Skeletal muscle cell (primary cell): ENCODE measurements around the gene PDGFRA.
A peak's percentile ranks its signal among the peaks of the same experiment; 100 is the strongest.
"Not testable (repeated sequence)": the region's sequence is repeated elsewhere in the genome, so short reads cannot be mapped to it uniquely, and the experiment has no call there.

ENCODE experiments used
- DNase-seq: peaks from one replicate; pipeline ENCODE4 v3.0.0-alpha.2; 2010; ENCODE audit warnings: low read depth
- H3K4me3 ChIP-seq: 2 replicates; pipeline ENCODE4 v1.5.1; 2011; ENCODE audit warnings: low read depth, mild to moderate bottlenecking, control low read depth, low read length, moderate library complexity

Gene PDGFRA

DNA sequence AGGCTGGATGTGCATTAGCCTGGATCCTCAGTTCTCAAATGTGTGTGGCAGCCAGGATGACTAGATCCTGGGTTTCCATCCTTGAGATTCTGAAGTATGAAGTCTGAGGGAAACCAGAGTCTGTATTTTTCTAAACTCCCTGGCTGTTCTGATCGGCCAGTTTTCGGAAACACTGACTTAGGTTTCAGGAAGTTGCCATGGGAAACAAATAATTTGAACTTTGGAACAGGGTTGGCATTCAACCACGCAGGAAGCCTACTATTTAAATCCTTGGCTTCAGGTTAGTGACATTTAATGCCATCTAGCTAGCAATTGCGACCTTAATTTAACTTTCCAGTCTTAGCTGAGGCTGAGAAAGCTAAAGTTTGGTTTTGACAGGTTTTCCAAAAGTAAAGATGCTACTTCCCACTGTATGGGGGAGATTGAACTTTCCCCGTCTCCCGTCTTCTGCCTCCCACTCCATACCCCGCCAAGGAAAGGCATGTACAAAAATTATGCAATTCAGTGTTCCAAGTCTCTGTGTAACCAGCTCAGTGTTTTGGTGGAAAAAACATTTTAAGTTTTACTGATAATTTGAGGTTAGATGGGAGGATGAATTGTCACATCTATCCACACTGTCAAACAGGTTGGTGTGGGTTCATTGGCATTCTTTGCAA, 67.6 kb downstream of the PDGFRA start:
- H3K4me3 ChIP-seq, result no peak overlapping the region
- no peak for DNase-seq

DNA sequence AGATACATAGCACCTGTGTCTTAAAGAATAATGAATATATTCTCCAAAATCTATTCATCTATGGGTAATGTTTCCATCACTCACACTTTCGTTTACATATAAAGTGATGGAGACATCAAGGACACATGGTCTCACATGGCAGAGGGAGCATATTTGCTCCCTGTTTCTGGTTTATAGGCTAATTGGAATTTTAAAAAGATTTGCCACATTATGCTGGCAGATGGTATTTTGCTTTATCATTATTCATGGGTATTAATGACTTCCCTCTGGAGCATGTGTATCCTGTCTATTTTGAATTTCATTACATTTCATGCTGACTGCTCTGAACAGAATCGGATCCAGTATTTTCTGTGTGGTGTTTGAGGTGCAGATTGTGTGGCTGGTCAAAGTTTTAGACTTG, 79.0 kb downstream of the PDGFRA start:
- no peak overlapping the region for H3K4me3 ChIP-seq
- no peak for DNase-seq

DNA sequence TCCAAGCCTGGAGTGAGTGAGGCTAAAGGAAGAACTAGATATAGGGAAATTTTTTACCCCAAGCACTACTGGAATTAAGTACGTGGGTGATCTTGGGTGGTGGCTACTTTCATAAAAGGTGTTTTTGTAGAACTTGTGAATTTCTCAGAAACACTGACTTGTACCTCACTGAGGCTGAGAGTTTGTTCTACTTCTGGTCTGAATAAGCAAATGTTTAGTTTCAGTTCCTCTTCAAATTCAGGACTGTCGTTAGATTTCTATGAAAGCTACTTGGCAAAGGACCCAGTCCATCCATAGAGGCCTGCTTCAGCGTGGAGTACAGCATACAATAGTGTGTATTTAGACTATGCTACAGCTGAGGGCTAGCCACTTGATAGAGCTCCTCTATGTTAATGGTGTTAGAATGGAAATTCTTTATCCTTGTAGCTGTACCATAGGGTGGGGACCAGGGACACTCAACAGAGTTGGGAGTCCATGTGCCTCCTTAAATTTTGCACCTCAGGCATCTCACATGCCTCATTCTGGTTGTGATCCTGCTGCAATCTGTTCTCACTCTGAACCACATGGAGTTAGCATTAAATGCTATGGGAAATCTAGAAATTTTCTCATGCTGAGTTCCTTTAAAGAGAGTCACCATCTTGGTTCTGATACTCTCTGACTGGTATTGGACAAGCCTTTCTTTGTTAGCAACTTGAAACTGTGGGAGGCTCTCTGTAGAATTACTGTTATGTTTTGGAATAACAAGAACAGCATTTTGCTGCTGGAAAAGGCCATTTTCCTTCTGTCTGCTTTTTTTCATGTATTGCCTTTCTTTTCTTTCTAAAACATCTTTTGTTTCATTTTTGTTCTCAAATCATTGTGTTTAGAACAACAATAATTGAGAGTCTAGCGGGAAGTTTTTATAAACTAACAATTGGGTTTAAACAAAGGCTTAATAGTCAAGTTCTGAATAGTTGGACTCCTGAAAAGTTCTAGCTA, 86.8 kb downstream of the PDGFRA start:
- DNase-seq, result no peak
- H3K4me3 ChIP-seq, result no peak overlapping the region

DNA sequence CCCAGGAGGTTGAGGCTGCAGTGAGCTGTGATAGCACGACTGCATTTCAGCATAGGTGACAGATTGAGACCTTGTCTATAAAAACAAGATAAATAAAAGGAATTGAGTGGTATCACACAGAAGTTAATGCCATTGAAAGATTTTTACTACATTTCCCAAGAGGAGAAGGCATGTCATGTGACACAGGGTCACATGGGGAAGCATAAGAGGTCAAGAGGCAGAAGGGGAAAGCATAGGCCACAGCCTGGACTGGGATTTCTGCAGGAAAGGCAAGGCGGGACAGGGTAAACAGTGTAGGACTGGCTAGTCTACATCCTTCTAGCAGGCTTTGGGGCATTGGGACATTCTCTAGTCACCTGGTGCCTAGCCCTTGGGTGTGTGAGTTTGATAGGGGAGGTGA, 88.6 kb downstream of the PDGFRA start:
- no peak overlapping the region for H3K4me3 ChIP-seq
- DNase-seq, result no peak

DNA sequence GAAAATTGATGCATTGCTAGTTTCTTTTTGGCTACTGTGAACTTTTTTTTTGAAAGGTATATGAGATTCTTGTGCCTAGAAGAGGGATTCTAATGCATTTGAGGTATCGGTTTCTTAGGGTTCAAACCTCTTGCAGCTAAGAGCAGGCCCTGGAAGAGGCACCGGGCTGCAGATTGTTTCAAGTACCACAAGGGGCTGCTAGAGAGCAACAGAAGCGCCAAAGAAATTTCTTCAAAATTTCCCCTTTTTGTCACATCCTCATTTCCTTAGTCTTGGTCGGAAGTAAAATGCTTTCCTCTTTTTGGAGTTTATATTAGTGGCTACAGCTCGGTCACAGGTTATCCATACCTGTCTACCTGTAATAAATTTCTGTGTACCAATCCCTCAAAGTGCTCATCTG, 89.8 kb downstream of the PDGFRA start:
- DNase-seq, result peak; percentile 4

DNA sequence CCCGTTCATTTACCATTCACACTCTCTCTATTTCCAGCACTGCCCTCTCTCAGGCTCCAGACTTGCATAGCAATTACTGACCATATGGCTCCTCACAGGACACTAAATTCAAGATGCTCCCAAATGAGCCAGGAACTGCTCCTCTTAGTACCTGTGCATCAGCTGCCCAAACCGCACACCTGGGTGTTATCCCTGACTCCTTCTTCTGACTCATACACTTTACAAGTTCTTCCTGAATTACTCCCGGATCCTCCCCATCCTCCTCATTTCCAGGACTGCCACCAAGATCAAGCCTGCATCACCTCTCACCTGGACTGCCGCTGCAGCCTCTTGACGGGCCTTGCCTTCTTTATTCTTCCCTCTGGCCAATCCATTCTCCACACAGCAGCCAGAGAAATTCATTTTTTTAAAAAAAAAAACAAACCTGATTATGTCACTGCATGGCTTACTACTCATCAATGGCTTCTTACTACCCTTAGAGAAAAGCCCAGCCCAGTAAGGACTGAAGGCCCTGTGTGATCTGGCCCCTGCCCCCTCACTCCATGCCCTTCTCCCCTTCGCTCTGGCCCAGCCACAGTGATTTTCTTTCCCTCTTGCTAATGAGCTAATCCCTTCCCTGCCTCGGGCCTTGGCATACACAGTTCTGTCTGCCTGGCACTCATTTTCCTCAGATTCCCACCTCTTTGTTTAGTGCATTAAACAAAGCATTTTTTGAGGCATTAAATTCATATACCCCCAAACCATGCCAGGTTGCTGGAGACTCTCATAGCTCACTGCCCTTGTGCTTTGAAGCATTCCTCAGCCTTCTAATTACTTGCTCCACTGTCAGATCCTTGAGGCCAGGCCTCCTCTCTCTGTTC, 92.0 kb downstream of the PDGFRA start:
- no peak for DNase-seq
- H3K4me3 ChIP-seq, result no peak overlapping the region

More for the DNA sequence above, 89.8 kb downstream of the PDGFRA start:
- H3K4me3 ChIP-seq, result no peak overlapping the region

DNA sequence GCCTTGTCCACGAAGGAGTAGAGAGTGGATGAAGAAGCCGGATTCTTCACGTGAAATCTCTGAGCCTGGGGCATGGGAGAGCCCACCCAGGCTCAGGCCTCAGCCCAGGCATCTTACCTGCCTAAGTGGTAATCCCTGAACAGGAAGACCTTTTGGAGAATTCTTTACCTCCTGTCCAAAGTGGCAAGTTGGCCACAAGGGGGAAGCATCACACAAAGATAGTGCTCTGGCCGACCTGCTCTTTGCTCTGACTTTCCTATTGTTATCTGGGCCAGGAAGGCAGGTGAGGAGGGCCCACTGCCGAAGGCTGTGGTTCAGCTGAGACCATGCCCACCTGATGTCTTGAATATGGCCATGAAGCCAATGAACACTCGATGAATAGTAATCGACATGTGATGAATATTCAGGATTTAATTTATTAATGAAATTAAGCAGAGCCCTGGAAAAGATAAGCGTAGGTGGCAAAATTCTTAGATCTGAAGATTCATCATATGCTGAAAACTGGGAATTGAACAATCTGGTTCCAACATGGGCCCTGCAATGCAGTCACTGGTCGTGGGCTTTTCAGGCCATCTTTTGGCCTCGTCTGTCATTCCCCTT, 93.8 kb downstream of the PDGFRA start:
- H3K4me3 ChIP-seq, result no peak overlapping the region
- peak; percentile 16 for DNase-seq

DNA sequence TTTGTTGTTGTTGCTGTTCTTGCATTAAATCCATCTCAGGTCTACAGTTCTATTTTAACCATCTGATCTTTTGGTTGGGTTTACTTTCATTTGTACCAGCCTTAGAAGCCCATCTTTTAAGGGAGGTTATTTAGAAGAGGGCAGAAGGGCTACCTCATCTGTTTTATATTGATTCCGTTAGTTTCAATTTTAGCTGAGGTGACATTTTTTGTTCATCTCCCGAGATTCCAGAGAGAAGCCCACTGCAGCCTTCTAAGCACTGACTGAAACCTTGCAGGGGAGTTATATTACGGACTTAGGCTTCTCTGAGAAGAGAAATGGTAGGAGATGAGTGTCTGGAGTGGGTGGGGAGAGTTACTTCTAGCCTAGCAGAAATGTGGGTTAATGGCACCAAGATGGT, 101.8 kb downstream of the PDGFRA start:
- no peak for DNase-seq
- no peak overlapping the region for H3K4me3 ChIP-seq

DNA sequence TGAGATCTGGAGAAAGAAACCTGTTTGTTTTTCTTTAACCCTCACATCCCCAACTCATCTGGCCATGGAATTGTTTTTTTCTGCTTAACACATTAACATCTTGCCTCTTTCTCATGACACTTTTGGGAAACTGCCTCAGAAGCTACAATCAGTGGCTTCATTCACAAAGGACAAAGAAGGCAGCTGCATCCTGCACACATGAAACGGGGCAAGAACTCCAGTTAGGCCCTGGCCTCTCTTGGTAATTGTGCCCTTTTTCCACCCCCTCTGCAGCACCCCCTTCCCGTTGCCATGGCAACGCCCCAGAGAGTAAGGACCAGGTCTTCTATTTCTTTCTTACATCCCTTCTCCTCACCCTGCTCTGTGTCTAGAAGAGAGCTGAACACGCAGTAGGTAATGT, 103.4 kb downstream of the PDGFRA start:
- no peak overlapping the region for H3K4me3 ChIP-seq
- no peak for DNase-seq

DNA sequence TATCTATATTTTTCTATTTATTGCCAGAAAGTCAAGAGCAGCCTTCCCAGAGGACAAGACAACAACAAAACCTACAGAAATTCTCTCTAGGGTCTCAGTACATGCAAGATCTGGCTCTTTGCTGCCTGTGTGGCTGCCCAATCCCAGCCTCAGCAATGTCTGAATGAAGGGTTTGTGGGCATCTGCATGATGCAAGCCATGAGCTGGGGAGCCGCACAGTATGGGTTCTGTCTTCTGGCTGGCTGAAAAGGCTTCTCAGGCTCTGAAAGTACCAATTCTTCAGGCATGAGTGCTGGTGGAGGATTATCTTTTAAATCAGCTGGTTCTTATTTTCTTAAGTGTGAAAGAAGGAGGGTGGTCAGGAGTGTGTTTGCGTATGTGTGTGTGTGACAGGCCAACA, 104.6 kb downstream of the PDGFRA start:
- DNase-seq, result no peak

DNA sequence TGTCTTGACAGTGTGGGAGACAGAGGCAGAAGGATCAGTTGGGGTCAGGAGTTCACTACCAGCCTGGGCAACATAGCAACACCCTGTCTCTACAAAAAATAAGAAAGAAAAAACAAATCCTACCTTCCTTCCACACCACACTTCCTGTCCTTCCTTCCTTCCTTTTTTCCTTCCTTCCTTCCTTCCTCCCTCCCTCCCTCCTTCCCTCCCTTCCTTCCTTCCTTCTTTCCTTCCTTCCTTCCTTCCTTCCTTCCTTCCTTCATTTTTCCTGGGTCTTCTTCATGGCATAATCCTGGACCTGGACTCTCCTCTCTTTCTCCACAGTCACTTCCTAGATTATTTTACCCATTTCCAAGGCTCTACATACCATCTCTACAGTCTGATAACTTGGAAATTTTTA, 105.7 kb downstream of the PDGFRA start:
- H3K4me3 ChIP-seq, DNase-seq: not testable (repeated sequence)

More for the DNA sequence above, 104.6 kb downstream of the PDGFRA start:
- no peak overlapping the region for H3K4me3 ChIP-seq

DNA sequence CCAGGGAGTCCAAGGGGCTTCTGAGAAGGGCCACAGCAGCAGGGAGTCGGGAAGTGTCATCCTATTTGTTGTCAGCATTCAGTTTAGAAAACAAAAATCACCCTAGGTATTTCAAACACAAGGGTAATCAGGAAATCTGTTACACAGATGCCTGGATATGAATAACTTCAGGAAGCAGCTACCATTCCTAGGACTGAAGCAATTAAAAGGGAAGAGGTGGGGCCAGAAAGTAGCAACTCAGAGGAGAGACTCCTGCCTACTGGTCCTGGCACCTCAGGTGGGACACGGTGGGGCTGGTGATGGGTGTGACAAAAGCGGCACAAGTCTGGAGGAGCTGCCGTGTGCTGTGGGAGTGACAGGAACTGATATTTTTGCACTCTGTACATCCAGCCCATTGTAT, 107.9 kb downstream of the PDGFRA start:
- DNase-seq, result no peak
- no peak overlapping the region for H3K4me3 ChIP-seq

DNA sequence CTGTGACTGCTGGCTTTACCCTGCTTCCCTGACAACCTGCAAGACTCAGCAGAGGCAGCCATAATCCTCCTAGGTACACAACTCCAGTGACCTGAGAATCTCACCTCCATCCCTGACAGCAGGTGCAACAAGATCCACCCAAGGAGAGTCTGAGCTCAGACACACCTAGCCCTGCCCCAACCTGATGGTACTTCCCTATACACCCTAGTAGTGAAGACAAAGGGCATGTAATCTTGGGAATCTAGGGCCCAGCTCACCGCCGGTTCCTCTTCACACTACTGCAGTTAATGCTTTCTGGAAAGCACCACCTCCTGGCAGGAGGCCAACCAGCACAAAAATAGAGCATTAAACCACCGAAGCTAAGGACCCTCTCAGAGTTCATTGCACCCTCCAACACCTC, 113.0 kb downstream of the PDGFRA start:
- H3K4me3 ChIP-seq, DNase-seq: not testable (repeated sequence)
